CD4-positive, alpha-beta T cell treated with Interleukin-6 at 100 ng/mL for 8 hours (primary cell): ENCODE measurements around the gene PTPMT1.
A peak's percentile ranks its signal among the peaks of the same experiment; 100 is the strongest.

Experiments
- DNase-seq: peaks from one replicate; pipeline ENCODE4 v3.0.0-alpha.2; 2020; ENCODE audit warnings: mixed read lengths, low spot score

PTPMT1 gene

GRCh38 chr11:47578524-47579494 lies 13.4 kb downstream of the PTPMT1 start, which contains the start of the genes KBTBD4 and NDUFS3:
TSS of gene KBTBD4 (minus strand) at chr11:47578970. CDS start at chr11:47578951, 19 bp downstream.
TSS of gene NDUFS3 (plus strand) at chr11:47579074. CDS start at chr11:47579092, 18 bp downstream.
- peak; percentile 82 for DNase-seq

GRCh38 chr11:47583844-47584243 lies 18.4 kb downstream of the PTPMT1 start:
- DNase-seq, result no peak

GRCh38 chr11:47586098-47586855 lies 20.9 kb downstream of the PTPMT1 start, which contains the start of gene FAM180B:
TSS of gene FAM180B (plus strand) at chr11:47586678. CDS start at chr11:47586769, 91 bp downstream.
- no peak for DNase-seq

- DNase-seq, result no peak
These were observed 21.8 kb downstream of the PTPMT1 start for GRCh38 chr11:47587039-47587716.

- no peak for DNase-seq
These were observed 22.4 kb downstream of the PTPMT1 start for GRCh38 chr11:47587723-47588326.

- DNase-seq, result no peak
These were observed 23.7 kb downstream of the PTPMT1 start for GRCh38 chr11:47589118-47589517.

GRCh38 chr11:47589584-47589976 lies 24.2 kb downstream of the PTPMT1 start:
- no peak for DNase-seq

GRCh38 chr11:47589977-47590861 lies 24.8 kb downstream of the PTPMT1 start:
- DNase-seq, result no peak

- no peak for DNase-seq
These were observed 26.4 kb downstream of the PTPMT1 start for GRCh38 chr11:47591764-47592163.

GRCh38 chr11:47592251-47592650 lies 26.9 kb downstream of the PTPMT1 start:
- DNase-seq, result no peak

- no peak for DNase-seq
These were observed 27.6 kb downstream of the PTPMT1 start for GRCh38 chr11:47592970-47593369.

GRCh38 chr11:47593492-47593933 lies 28.1 kb downstream of the PTPMT1 start:
- DNase-seq, result no peak

GRCh38 chr11:47593934-47594855 lies 28.8 kb downstream of the PTPMT1 start, which contains the start of gene C1QTNF4:
TSS of gene C1QTNF4 (minus strand) at chr11:47594411. CDS start at chr11:47590810, 3,601 bp downstream.
- no peak for DNase-seq

- no peak for DNase-seq
These were observed 29.6 kb downstream of the PTPMT1 start for GRCh38 chr11:47595029-47595428.

- DNase-seq, result no peak
These were observed 30.6 kb downstream of the PTPMT1 start for GRCh38 chr11:47595967-47596366.

- no peak for DNase-seq
These were observed 34.5 kb downstream of the PTPMT1 start for GRCh38 chr11:47599902-47600301.

GRCh38 chr11:47603295-47603694 lies 37.9 kb downstream of the PTPMT1 start:
- DNase-seq, result no peak

GRCh38 chr11:47605921-47606320 lies 40.5 kb downstream of the PTPMT1 start:
- DNase-seq, result no peak

GRCh38 chr11:47606731-47607130 lies 41.3 kb downstream of the PTPMT1 start:
- no peak for DNase-seq
